T-helper 2 cell (primary cell): ENCODE data around the gene RXFP1.

Source experiments
- DNase-seq, 5 experiments: peaks; one replicate each; pipeline versions ENCODE4 v3.0.0 to v3.0.0-alpha.2; 2012 to 2022
- total RNA-seq, 2 donors: gene quantifications; one replicate each; lab custom pipeline; 2026; lab: John Stamatoyannopoulos, UW

RXFP1 gene
- 0 to 0.31 reads per million in 2 donors for total RNA-seq

DNA sequence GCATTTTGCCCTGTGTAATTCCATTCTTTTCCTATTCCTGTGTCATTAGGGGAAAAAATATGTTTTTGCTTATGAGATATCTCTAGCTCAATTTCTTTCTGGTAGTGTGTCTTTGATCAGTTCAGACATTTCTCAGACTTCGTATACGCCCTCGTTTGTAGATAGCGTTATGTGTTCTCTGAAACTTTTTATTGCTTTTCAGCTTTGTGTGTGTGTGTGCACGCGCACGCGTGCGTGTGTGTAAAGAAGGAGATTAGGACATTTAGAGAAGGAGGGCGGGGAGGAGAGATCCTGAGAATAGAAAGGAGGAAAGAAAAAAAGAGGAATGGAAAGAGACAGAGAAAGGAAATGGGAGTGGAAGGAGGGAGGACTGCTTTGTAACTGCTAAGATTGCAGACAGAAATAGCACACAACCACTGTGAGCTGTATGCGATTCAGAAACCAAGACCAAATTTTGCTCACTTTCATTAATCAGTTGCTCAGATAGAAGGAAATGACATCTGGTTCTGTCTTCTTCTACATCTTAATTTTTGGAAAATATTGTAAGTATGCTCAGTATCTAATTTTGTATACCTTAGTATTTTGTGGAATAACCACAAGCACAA lies at the start of gene RXFP1:
RXFP1 (plus strand) TSS at position 399 of the 605 bp plus-strand sequence; CDS start at position 494, 95 bp downstream.
- no peak for DNase-seq

DNA sequence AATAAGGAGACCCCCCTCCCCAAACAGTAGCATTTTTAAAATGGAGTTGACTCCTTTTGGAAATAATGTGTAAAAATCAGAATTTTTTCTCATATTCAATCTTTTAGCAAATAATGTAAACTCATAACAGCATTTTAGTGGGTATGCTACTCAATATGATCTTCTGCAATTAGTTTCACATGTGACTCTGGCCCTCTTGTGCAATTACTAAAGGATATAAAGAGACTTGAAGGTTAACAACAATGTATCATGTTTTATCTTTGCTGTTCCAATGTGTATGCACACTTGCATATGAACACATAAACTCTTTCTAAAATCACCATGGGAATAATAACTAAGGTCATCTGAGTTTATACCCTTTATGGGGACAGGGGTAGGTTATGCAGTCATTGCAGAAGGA lies 39.9 kb upstream of the RXFP1 start:
- DNase-seq = no peak

DNA sequence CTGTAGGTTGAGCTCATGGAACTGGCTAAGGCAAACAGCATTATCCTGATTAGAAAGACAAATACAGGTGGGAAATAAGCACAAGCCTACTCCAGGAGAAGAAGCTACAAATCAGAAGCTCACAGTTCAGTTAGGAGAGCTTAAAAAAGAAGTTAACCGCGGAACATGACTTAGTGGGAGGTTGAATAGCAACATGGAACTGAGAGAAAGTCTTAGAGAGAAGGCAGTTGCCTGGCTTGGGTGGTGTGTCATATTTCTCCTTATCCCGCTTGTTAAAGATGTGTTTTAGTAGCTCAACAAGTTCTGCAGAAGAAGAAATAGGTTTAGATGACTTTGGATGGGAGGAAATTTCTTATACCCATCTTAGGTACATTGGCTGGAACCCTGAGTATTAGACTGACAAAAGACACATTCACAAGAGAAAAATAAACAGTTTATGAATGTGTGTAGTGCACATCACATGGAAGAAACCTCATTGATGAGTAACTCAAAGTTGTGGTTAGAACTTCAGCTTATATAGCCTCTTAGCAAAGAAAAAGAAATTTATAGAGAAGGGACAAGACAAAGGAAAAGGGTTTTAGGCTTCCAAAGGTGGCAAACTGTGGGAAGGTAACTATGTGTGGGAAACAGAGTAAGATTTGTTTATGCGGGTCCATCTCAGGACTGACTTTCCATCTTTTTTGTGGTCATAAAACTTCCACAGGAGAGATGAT lies 37.4 kb upstream of the RXFP1 start:
- DNase-seq = no peak

- no peak for DNase-seq
Observed at GRCh38 chr4:158490629-158491028, 31.1 kb upstream of the RXFP1 start.

DNA sequence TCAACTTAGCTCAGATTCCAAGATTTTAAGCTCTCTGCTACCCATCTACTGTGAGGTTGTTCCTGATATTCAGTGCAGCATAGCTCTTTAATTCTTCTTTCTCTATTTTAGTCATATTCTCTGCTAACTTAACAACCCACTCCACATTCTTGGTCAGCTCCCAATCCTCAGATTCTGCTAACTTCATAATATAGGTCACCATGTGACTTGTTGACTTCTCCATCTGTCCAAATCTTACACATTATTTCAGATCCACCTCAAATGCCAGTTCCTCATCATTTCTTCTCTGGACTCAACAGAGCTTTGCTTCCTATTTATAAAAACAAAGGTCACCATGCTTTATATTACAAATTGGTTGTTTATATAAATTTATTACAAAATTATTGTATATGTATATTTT lies 29.3 kb upstream of the RXFP1 start:
- DNase-seq = no peak

GRCh38 chr4:158496030-158496741 lies 25.5 kb upstream of the RXFP1 start:
- DNase-seq = peak in 1 of 5 experiments; percentile 38

GRCh38 chr4:158500054-158500453 lies 21.6 kb upstream of the RXFP1 start:
- no peak for DNase-seq

DNA sequence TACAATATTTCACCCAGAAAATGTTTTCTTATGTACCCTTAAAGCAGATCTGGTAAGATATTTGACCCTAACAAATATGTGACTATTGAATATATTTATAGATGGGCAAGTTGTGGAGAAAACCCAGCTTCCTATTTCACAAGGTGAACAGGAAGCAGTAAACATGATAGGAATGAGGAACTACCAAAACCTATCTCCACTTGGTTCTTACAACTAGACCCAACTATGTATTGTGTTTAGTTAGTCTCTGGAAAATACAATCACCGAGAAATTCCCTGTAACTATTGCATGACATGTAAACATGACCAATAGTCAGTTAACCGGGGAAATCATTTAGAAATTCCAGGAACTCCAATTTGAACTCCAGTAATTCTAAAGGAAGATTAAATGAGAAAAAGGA lies 8.4 kb upstream of the RXFP1 start:
- DNase-seq = no peak

- no peak for DNase-seq
Observed at GRCh38 chr4:158519226-158519625, 2.5 kb upstream of the RXFP1 start.

DNA sequence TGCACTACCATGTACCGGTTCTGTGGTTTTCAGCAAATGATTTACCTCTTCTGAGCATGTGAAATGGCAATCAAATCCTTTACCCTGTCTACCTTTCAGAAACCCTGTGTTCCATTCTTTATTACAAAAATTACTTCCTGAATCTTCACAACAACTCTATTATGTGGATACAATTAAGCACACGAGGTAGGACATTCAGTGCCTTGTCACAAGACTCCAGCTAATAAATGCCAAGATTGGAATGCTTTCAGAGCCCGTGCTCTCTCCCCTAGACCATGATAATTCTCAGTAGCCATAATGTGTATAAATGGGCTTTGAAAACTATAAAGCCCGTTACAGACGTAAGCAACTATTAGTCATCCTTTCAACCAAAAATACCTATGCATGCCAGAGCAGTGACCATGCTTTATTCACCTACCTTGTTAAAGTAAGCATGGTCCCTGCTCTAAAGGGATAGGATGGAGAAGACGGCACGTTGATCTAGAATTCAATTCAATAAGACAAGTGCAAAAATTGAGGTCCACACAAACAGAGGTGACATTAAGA lies 2.4 kb downstream of the RXFP1 start:
- DNase-seq = no peak

GRCh38 chr4:158527516-158527915 lies 5.8 kb downstream of the RXFP1 start:
- DNase-seq = no peak

GRCh38 chr4:158529505-158529904 lies 7.8 kb downstream of the RXFP1 start:
- DNase-seq = no peak

DNA sequence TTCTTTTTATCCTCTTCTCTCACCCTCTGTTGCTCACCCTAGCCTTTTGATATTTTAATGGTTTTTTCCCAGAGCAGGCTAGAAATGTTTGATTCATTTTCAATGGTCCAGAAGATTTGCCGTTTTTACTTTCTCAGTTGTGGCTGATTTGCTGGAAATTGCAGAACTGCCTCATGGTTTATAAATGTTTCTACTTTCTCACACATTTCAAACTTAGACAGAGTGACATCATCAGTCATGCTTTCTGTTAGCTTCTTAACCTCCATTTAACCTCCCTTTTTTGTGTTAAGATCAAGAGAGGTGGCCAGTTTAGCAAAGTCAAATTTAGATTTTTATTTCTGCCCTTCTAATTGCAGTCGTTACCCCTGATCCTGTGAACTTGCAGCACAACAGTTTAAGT lies 8.7 kb downstream of the RXFP1 start:
- no peak for DNase-seq

DNA sequence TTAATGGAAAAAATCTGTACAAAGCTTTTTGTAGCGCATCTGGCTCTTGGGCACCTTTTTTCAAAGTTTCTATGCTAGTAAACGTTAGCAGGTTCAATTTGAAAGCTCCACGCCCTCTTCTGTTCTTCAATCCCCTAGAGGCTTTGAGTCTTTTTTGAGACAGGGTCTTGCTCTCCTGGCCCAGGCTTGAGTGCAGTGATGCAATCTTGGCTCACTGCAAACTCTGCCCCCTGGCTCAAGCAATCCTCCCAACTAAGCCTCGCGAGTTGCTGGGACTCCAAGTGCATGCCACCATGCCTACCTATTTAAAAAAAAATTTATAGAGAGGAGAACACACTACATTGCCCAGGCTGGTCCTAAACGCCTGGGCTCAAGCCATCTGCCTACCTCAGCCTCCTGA lies 9.2 kb downstream of the RXFP1 start:
- no peak for DNase-seq

DNA sequence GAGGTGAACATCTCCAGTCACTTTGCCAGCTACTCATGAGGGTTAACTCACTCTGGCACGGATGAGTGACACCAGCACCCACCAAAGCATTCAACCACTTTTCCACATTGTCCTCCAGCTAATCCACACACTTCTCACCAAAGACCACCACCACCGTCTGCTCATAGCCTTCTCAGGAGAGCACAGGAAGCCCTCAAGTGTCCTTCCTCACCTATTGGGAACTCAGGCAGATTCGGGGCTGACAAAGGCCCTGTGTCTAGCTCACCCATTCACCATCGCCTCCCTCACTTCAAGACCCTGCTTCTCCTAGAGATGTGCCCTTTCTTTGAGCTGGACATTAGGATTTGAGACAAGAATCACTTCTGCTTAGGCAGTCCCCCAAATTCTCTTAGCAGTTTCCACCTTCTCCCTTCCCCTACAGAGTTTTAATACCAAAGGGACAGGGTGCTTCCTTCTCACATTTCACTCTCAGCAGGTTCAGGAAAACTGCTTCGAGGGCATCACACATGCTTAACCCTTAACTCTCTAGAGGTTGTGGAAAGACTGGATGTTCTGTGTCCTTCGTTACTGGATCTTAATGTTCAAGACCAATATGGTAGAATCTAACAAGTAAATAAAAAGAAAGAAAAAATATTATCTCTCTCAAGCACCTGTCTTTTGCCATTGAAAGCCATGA lies 11.0 kb downstream of the RXFP1 start:
- no peak for DNase-seq

- no peak for DNase-seq
Observed at GRCh38 chr4:158534727-158535126, 13.0 kb downstream of the RXFP1 start.

DNA sequence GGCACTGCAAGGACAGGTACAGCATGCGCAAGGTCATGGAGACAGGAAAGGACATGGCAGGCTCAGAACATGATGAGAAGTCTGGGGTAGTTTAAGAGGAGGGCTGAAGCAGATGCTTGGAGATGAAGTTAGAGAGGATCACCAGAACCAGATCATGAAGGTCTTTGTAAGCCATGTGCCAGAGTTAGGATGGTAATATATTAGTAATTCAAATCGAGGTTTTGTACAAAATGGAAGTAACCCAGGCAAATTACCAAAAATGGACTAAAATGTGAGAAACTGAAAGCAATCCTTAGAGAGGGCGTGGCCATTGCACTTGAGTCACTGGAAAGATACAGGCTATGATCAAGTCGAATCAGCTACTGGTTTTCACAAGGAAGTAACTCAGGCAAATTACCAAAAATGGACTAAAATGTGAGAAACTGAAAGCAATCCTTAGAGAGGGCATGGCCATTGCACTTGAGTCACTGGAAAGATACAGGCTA lies 13.5 kb downstream of the RXFP1 start:
- peak in 1 of 5 experiments; percentile 42 for DNase-seq

DNA sequence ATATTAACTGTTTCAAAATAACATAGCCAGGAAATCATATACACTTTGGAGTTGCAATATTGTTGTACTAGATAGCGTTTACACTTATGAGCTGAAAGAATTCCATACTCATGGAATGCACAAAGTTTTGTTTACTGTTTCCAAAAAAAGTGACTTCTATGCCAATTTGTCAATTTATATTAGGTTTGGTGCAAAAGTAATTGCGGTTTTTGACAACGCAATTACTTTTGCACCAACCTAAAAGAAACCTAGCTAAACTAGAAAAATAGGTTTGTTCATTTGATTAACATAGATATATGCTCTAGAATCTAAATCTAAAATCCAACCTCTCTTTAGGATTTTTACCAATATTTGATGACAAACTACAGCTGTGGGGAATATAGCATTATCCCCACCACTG lies 15.2 kb downstream of the RXFP1 start:
- no peak for DNase-seq

GRCh38 chr4:158538176-158538575 lies 16.5 kb downstream of the RXFP1 start:
- no peak for DNase-seq

DNA sequence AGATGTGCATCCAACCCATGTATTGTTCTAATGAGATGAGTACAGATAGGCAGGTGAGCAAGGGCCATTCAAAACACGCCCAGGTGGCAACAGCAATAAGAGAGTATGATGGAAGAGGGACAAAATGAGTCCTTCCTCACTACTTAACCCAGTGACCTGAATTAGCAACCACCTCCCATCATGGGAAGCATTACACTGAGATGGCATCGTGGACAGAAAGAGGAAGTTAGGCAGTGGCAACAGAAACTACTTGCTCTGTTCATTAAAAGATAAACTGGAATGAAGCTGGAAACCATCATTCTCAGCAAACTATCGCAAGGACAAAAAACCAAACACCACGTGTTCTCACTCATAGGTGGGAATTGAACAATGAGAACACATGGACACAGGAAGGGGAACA lies 17.2 kb downstream of the RXFP1 start:
- DNase-seq = no peak

DNA sequence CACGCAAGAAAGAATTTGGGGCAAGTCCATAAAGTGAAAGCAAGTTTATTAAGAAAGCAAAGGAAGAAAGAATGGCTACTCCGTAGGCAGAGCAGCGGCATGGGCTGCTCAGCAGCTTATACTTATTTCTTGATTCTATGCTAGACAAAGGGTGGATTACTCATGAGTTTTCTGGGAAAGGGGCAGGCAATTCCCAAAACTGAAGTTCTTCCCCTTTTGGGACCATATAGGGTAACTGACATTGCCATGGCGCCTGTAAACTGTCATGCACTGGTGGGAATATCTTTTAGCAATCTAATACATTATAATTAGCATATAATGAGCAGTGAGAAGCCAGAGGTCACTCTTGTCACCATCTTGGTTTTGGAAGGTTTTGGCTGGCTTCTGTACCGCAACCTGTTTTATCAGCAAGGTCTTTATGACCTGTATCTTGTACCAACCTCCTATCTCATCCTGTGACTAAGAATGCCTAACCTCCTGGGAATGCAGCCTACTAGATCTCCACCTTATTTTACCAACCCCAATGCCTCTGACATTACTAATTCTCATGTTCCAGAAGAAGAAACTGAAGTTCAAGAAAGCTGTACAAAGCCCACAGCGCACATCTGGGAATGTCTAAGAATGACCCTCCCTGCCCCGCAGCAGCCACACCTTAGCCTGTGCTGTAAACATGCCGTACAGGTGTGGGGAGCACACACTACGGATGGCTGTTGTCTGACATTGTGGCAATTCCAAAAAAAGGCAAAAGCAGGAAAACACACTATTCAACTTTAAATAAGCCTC lies 18.6 kb downstream of the RXFP1 start:
- DNase-seq = no peak

DNA sequence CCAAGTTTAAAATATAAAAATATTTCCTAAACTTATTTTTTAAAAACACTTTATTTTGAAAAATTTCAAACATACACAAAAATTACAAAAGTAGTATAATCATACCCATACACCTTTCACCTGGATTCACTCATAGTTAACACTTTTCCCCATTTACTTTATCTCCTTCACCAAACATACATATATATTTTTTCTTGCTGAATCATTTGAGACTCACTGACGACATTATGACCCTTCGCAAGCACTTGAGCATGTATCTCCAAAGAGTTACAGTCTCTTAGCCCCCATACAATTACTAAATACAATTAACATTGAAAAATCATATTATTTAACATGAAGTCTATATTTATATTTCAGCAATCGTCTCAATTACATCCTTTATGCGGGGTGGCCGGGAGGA lies 19.8 kb downstream of the RXFP1 start:
- no peak for DNase-seq
